Activated naive CD4-positive, alpha-beta T cell treated with anti-CD3 and anti-CD28 coated beads, Interleukin-2, amount 50 U/mL, for 72 hours (primary cell): ENCODE results near the gene RTN4RL2. TPM values are rescaled to one million over a fixed set of nuclear protein-coding genes. Genes with fewer than 3 reads are reported as not detected.

Source experiments
- ATAC-seq, 2 donors: fragments of 150-1000 bp; cut with Tn5 transposase; 2 replicates each; pipeline ENCODE4 v1.10.0; 2021; ENCODE audit warnings: mild to moderate bottlenecking in 2 of 2, moderate library complexity in 2 of 2
- DNase-seq, 2 donors: peaks; one replicate each; pipeline ENCODE4 v3.0.0; 2021 to 2022; ENCODE audit warnings: low spot score in 2 of 2
- H3K27ac Mint-ChIP-seq, 2 donors: one replicate each; pipeline ENCODE4 v1.8.0; 2022; ENCODE audit warnings: mild to moderate bottlenecking in 2 of 2, mixed read lengths in 2 of 2
- H3K36me3 Mint-ChIP-seq, 2 donors: one replicate each; pipeline ENCODE4 v1.8.0; 2022; ENCODE audit warnings: mixed read lengths in 2 of 2
- H3K9me3 Mint-ChIP-seq, 2 donors: one replicate each; pipeline ENCODE4 v1.8.0; 2022; ENCODE audit warnings: mixed read lengths in 2 of 2
- total RNA-seq, 2 donors: library from RNA; stranded (reverse); gene quantifications; one replicate each; pipeline ENCODE4 v1.2.3, GENCODE V29; 2022

The RTN4RL2 gene
- total RNA-seq, 2 donors from 2014 or later: 1.4 TPM; not detected in 1

DNA sequence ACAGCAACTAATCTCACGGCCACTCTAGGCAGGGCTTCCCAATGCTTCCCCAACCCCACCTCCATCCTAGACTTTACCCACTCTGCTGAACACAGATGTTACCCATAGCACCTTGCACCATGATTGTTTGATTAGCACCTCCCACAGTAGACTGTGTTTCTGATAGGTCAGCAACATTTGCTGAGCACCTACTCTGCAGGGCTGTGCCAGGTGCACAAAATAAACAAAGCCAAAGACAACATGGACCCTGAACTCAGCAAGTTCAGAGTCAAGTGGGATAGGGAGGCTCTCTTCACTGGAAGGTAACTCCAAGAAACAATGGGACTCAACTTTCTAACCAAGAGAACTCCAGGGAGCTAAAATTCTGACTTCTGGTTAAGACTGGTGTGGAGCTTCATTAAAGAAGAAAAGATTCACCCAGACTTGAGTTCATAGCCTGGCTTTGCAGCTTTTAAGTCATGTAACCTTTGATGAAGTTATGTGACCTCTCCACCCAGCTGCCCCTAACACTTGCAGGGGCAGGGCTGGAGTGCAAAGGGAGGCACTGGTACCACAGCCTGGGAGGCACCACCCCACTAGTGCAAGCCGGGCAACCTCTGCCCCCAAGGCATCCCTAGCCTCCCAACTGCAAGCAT lies 6.7 kb upstream of the RTN4RL2 start:
- no peaks in the 10 kb centered on the region for H3K9me3 Mint-ChIP-seq
- H3K27ac Mint-ChIP-seq: no peak overlapping the region
- no peaks in the 10 kb centered on the region for H3K36me3 Mint-ChIP-seq
- no peak for DNase-seq
- ATAC-seq: no peak

DNA sequence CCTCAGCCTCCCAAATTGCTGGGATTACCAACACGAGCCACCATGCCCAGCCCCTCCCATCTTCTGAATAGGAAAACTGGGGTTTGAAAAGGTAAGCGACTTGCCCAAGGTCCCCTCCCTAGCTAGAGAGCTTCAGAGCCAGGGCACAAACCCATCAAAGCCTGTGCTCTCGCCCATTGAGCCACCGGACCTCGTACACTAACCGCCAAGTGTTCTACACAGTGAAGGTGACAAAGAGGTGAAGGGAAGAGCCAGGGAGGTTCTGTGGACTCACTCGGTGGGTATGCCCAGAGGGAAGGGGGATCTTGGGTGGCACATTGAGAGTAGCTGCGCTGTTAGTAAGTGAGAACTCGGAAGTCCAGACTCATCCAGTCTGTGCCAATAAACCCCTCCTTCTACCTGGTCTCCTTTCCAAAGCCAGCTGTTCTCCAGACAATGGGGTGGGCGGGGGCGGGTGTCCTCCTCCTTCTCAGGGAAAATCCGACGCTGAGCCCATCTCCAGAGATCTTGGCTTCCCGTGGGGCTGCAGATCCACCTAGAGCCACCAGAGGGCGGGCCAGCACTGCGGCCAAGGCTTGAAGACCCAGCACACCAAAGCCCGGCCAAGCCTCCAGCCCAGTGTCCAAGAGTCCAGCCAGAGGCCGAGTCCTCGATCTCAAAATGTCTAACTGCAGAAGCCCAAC lies 3.2 kb upstream of the RTN4RL2 start:
- ATAC-seq: peak; percentile 43 to 64
- peak; percentile 80 to 83 for DNase-seq
- no peaks in the 10 kb centered on the region for H3K36me3 Mint-ChIP-seq
- no peaks in the 10 kb centered on the region for H3K9me3 Mint-ChIP-seq
- no peak overlapping the region for H3K27ac Mint-ChIP-seq

DNA sequence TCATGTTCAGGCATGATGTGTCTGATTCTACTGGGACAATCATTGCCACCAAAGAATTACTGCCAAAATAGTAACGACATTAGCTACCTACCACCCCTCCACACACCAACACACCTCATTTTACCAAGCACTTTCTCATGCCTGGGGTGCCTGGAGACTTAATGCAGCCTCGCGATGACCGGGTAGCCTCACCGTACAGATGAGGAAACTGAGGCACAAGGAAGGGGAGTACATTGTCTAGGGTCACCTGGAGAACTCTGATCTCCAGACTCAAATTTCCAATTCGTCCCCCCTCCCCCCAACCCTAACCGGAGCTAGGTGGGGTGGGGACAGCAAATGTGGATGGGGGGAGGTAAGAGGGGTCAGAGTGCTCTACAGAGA lies 2.7 kb upstream of the RTN4RL2 start:
- Mint-ChIP-seq H3K27ac (no peak overlapping the region), H3K36me3 (no peaks in the 10 kb centered on the region), H3K9me3 (no peaks in the 10 kb centered on the region)
- DNase-seq (no peak), ATAC-seq (peak; percentile 16 to 23)

DNA sequence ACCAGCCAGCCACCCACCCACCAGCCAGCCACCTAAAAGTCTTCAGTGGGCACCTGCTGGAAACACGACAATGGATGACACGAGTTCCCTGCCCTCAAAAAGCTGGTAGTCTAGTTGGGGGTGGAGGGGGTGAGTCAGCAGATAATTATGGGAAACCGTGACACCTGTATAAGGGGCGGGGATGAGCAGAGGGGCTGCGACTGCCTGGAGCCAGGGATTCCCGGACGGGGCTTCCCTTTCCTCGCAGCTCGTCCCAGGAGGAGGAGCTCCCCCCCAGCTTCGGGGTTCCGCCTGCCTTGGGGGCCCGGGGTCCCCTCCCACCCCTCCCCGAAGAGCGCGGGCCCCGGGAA lies 2.3 kb upstream of the RTN4RL2 start:
- H3K36me3 Mint-ChIP-seq: no peaks in the 10 kb centered on the region
- peak; percentile 16 to 30 for ATAC-seq
- H3K27ac Mint-ChIP-seq: no peak overlapping the region
- no peaks in the 10 kb centered on the region for H3K9me3 Mint-ChIP-seq
- no peak for DNase-seq

DNA sequence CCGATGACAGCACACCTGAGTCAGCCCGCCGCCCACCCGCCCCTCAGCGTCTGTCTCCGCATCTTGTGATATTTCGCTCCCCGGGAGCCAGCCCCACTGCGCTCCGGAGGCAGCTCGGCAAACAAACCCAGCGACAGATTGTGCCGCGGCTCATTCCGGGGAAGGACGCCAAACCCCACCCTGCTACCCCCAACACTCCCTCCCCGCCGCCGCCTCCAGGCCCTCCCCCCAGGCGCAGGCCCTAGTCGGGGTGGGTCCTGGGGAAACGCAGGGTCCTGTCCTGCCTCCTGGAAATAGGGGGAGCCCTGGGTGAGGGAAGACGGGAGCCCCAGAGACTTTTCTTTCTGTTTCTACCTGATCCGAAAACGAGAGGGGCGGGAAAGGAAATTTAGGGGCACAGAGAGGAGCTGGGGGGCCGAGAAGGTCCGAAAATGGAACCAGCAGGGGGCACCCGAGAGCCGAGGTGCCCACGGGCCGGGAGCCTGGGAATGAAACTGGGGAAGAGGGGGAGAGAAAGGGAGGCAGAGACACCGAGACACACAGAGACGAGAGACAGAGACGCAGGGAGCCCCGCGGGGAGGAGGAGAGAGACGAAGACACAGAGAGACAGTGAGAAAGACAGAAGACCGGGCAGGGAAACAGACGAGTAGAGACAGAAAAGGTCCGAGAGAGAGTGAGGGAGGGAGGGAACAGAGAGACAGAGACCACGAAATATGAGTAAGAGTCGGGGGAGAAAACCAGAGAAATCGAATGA lies 1.7 kb upstream of the RTN4RL2 start:
- Mint-ChIP-seq H3K36me3 (no peaks in the 10 kb centered on the region), H3K27ac (peak overlapping the region; percentile 2 to 57), H3K9me3 (no peaks in the 10 kb centered on the region)
- DNase-seq (peak in 1 of 2 donors; percentile 68), ATAC-seq (peak; percentile 23 to 27)

DNA sequence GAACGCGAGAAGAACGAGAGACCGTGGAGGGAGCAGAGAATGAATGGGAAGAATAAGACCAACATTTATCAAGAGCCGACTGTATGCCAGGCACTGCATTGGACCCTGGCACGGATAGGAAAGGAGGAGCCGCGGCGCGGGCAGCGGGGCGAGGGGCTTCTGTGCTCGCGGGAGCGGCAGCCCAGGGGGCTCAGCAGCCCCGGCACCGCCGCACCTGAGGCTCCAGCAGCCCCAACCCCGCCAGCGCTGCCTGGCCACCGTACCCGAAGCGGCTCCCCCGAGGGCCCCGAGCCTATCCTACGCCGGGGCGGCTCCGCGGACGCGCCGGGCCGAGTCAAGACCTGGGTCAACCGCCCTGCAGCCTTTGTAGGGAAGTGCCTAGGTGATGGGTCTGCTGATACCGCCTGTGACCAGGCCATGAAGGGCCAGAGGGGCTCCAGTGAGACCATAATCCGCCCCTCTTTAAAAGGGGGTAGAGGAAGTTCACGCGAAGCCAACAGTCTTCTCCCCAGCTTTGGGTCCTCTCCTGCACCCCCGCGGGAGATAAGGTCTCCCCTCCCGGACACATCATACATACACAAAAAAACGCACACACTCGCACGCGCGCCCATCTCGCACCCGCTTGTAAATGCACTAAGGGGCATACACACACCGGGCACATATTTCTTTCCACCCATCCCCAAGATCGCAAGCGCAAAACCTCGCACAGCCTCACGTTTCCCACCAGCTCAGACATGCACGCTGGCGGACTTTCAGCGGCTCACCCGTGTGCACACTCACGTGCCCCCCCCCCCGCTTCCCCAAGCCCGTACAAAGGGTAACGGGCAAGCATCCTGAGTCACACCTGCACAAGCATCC lies 935 bp upstream of the RTN4RL2 start:
- no peaks in the 10 kb centered on the region for H3K36me3 Mint-ChIP-seq
- ATAC-seq (peak; percentile 2 to 31), DNase-seq (no peak)
- H3K9me3 Mint-ChIP-seq: no peaks in the 10 kb centered on the region
- peak overlapping the region; percentile 2 to 57 for H3K27ac Mint-ChIP-seq

DNA sequence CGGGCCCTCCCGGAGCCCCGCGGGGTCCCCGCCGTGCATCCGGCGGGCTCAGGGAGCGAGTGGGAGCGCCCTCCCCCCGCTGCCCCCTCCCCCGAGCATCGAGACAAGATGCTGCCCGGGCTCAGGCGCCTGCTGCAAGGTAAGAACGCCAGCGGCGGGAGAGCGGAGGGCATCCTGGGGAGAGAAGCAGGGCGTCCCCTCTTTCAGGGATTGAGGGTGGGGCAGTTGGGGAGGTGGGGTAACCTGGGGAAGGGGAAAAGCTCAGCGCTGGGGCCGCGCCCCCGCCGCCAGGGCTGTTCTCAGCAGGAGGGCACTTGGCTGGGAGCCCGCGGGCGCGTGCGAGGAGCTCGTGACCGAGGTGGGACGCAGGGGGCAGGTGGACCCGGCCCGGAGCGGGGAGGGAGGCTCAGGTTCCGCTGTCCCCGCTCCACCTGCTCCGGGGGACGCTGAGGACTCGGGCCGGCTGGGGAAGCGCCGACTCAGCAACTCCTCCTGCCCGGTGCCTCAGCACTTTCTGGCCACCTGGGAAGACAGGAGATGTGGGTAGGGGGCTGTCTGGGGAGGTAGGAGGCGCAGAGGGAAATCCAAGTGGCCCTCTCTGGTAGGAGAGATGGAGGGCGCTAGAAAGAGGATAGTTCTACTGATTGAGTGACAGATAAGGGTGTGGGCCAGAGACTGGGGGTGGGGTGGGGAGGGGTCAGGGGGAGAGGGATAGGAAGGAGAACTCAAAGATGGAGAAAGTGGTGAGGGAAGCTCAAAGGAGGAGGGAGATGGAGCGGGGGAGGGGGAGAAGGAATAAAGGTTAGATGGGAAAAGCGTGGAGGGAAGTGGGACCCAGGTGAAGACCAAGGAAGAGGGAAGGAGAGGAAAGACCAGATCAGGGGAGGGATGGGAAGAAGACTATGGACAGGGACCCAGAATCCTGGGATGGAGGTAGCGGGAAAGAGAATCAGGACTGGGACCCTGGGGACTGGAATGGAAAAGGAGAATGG lies 726 bp downstream of the RTN4RL2 start:
- Mint-ChIP-seq H3K27ac (no peak overlapping the region), H3K36me3 (no peaks in the 10 kb centered on the region), H3K9me3 (no peaks in the 10 kb centered on the region)
- ATAC-seq (no peak), DNase-seq (no peak)

DNA sequence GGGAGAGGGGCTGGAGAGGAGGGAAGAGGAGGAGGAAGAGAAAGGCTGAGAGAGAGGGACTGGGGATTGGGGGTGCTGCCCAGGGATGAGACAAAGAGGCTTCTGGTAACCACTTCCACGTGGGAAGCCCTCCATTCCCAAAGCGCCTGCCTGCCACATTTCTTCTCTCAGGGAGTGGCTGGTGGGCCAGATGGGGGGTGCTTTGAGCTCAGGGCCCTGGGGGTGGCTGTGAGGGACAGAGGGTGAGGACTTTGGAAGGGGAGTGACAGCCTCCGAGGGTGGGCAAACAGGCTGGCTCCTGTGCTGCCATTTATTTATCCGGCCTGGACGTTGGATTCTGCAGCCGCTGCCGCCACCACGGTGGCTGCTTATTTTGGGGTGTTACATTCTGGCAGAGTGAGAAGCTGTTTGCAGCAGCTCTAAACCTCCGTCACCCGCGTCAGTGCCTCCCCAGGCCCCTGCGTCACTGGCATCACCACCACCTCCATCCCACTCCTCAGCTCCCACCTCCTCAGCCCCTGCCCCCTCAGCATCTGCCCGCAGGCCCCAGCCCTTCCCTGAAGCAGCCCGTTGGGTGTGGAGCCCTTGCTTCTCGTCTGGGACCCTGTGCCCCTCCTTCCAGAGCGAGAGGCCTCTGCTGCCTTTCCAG lies 1.6 kb downstream of the RTN4RL2 start:
- Mint-ChIP-seq H3K36me3 (no peaks in the 10 kb centered on the region), H3K27ac (no peak overlapping the region), H3K9me3 (no peaks in the 10 kb centered on the region)
- no peak for ATAC-seq
- no peak for DNase-seq

DNA sequence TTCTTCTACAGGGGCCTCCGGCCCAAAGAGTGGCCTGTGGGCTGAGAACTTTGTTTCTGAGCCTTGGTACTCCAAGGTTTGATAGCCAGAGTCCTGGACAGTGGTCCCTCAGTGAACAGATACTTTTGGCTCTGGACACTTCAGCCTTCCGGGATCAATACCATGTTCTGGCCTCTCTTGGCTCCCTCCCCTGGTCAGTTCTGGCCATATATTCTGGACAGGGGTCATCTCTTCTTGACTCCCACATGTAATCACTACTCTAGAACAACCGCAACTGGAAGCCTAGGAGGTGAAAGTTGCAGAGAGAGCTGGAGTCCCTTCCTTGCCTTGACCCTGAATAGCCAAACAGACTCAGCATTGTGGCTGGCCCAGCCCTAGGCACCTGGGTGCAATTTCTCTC lies 2.3 kb downstream of the RTN4RL2 start:
- Mint-ChIP-seq H3K9me3 (no peaks in the 10 kb centered on the region), H3K27ac (no peak overlapping the region), H3K36me3 (no peaks in the 10 kb centered on the region)
- DNase-seq: no peak
- no peak for ATAC-seq

DNA sequence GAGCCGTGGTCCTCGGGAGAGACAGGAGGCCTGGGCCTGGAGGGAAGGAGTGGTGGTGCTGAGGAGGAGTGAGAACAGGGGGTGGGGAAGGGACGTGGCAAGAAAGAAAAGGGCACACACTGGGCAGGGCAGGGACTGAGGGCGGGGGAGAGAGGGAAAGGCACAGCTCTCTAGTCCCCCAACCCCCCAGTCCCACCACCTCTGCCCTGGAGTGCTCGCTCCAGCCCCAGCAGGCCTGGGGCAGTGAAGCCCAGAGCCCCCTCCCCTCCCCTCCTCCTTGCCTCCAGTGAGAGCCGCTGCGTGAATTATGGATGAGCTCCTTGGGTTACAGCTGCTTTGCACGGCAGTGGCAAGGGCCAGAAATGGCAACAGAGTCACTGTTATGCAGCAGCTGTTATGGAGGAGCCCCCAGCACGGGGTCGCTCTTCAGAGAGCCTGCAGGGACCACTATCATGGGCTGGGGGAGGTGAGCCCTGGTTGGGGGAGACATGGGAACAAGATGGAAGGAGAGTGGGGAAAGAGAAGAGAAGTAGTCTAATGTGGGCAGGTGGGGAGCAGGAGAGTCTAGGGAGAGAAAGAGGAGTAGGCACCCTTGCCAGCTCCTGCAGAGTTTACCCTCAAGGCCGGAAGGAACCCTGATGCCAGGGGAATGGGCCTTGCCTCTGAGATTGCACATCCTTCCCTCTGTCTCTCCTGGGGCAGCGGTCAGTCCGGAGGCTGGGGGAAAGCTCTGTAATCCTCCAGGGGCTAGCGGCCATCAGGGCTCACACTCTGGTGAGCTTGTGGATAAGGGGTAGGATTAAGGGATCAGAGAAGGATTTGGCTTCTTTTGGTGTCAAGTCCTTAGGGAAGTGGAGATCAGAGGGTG lies 3.6 kb downstream of the RTN4RL2 start:
- ATAC-seq: no peak

DNA sequence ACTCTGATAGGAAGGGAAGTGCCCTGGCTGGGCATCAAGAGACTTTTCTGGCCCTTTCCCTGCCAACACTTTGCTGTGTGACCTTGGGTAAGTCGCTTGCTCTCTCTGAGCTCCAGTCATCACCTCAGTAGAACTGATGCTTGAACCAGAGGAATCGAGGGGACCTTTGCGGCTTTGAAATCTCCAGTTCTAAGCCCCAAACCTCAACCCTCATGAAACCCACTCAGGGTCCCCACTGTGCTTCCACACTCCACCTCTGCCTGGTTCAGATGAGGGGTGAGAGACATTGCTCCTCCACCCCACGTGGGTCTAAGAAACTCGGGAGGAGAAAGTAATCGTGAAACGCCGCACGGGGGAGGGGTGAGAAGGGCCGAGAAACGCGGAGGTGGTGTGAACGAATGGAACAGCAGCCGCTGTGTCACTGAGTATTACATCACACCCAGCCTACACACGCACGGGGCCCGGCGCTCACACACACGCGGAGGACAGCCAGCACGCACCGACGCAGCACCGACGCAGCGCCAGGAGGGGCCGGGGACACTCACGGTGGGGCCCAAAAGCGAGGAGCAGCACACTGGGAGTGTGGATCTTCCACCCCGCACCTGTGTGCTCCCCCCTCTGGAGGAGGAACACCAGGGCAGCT lies 4.3 kb downstream of the RTN4RL2 start:
- Mint-ChIP-seq H3K9me3 (no peaks in the 10 kb centered on the region), H3K36me3 (no peaks in the 10 kb centered on the region), H3K27ac (no peak overlapping the region)
- no peak for ATAC-seq
- no peak for DNase-seq

More for the DNA sequence above, 3.6 kb downstream of the RTN4RL2 start:
- no peaks in the 10 kb centered on the region for H3K36me3 Mint-ChIP-seq
- no peaks in the 10 kb centered on the region for H3K9me3 Mint-ChIP-seq
- no peak for DNase-seq
- H3K27ac Mint-ChIP-seq: peak overlapping the region in 1 of 2 donors; percentile 88

DNA sequence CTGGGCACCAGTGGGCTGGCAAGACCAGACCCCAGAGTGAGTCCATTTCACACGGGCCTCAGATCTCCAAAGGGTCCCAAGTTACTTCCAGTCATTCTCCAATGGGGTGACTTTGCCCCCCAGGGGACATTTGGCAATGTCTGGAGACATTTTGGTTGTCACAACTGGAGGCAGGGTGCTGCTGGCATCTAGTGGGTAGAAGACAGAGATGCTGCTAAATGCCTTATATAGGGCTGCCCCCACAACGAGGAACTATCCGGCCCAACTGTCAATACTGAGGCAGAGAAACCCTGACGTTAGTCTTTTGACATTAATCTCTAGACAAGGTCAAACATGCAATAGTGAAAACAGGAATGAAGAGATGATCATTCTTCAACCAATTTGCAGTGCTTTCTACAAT lies 6.4 kb downstream of the RTN4RL2 start:
- ATAC-seq: no peak
- H3K27ac Mint-ChIP-seq: no peak overlapping the region

DNA sequence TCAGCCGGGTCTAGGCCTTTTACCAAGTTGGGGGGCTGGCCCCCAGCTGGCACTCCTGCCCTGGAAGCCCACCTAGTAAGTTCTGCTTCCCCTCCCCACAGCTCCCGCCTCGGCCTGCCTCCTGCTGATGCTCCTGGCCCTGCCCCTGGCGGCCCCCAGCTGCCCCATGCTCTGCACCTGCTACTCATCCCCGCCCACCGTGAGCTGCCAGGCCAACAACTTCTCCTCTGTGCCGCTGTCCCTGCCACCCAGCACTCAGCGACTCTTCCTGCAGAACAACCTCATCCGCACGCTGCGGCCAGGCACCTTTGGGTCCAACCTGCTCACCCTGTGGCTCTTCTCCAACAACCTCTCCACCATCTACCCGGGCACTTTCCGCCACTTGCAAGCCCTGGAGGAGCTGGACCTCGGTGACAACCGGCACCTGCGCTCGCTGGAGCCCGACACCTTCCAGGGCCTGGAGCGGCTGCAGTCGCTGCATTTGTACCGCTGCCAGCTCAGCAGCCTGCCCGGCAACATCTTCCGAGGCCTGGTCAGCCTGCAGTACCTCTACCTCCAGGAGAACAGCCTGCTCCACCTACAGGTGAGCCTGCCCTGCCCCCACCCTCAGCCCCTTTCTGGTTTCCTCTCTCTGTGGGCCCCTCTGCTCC lies 7.3 kb downstream of the RTN4RL2 start:
- Mint-ChIP-seq H3K9me3 (no peaks in the 10 kb centered on the region), H3K36me3 (no peaks in the 10 kb centered on the region), H3K27ac (peak overlapping the region in 1 of 2 donors; percentile 56)
- DNase-seq (no peak), ATAC-seq (no peak)

More for the DNA sequence above, 6.4 kb downstream of the RTN4RL2 start:
- Mint-ChIP-seq H3K36me3 (no peaks in the 10 kb centered on the region), H3K9me3 (no peaks in the 10 kb centered on the region)
- no peak for DNase-seq

DNA sequence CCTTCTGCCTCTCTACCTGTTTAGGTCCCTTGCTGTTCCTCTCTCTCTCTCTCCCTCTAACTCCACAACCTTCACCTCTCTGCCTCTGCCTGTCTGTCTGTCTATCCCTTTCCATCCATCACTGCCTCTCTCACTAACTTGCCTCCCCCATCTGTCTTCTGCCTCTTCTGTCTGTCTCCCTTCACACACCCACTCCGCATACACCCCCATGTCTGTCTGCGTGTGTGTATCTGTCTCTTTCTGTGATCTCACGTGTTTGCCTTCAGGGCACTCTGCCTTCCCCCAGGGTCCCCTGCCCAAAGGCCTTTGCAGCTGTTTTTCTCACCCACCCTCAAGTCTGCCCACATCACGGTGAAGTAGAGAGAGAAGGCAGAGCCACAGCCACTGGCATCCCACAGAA lies 7.9 kb downstream of the RTN4RL2 start:
- Mint-ChIP-seq H3K9me3 (no peaks in the 10 kb centered on the region), H3K27ac (peak overlapping the region; percentile 56 to 69), H3K36me3 (no peaks in the 10 kb centered on the region)
- ATAC-seq: no peak
- no peak for DNase-seq
